ENCODE measurements around the gene TBL3.

- TF ChIP-seq CTCF (IDR thresholded peaks at IDR 0.05) (no peak), EZH2 (IDR thresholded peaks at IDR 0.05; ENCODE audit: borderline replicate concordance, insufficient read depth, low read depth, low read length, poor library complexity, severe bottlenecking) (no peak)
Observed at GRCh38 chr16:1930338-1930720, 41.5 kb upstream of the TBL3 start.
